CD14-positive monocyte (primary cell): ENCODE results near the gene MUC13. TPM values are rescaled to one million over a fixed set of nuclear protein-coding genes. Genes with fewer than 3 reads are reported as not detected.

ENCODE experiments used
- DNase-seq, 3 donors: peaks; one replicate each; pipeline ENCODE4 v3.0.0-alpha.2; 2011 to 2022
- H2AFZ ChIP-seq: 2 replicates; pipeline ENCODE4 v1.6.0; 2012; ENCODE audit warnings: mild to moderate bottlenecking, low read depth, low read length, inconsistent platforms; ENCODE audit not compliant: insufficient read depth, poor library complexity, severe bottlenecking
- H3K27ac ChIP-seq, 2 donors: 1 replicate in 1 of 2; 2 replicates in 1 of 2; pipeline ENCODE4 v1.5.1; 2012 to 2013; ENCODE audit warnings: low read length in 2 of 2, control low read depth in 1 of 2, inconsistent platforms in 1 of 2, low read depth in 1 of 2, mild to moderate bottlenecking in 1 of 2
- H3K27me3 ChIP-seq, 2 donors: one replicate each; pipeline versions ENCODE4 v1.6.0 to v1.6.1; 2011 to 2013; ENCODE audit warnings: low read length in 2 of 2; ENCODE audit not compliant: control insufficient read depth in 2 of 2, insufficient read depth in 2 of 2
- H3K36me3 ChIP-seq, 2 donors: replicated peaks in 1 of 2; 1 replicate in 1 of 2; 2 replicates in 1 of 2; pipeline versions ENCODE4 v1.5.1 to v1.6.1; 2012 to 2013; ENCODE audit warnings: low read length in 2 of 2, control low read depth in 1 of 2, inconsistent platforms in 1 of 2, mild to moderate bottlenecking in 1 of 2; ENCODE audit not compliant: insufficient read depth in 2 of 2, control insufficient read depth in 1 of 2
- H3K4me1 ChIP-seq, 2 donors: 1 replicate in 1 of 2; 2 replicates in 1 of 2; pipeline versions ENCODE4 v1.5.1 to v1.6.1; 2012 to 2013; ENCODE audit warnings: low read length in 2 of 2, control low read depth in 1 of 2, inconsistent platforms in 1 of 2, mild to moderate bottlenecking in 1 of 2, moderate library complexity in 1 of 2; ENCODE audit not compliant: insufficient read depth in 2 of 2, control insufficient read depth in 1 of 2
- H3K4me2 ChIP-seq: replicated peaks from 2 replicates; pipeline ENCODE3; 2012; ENCODE audit warnings: low read length, moderate library complexity, mild to moderate bottlenecking; ENCODE audit not compliant: poor library complexity, severe bottlenecking; ENCODE audit errors: extremely low read depth
- H3K4me3 ChIP-seq, 3 experiments: fragments of 200-600 bp in 1 of 3; sonication (generic) in 1 of 3; replicated peaks in 1 of 3; 1 replicate in 2 of 3; 2 replicates in 1 of 3; pipeline ENCODE4 v1.5.1; 2011 to 2013; ENCODE audit warnings: low read length in 3 of 3, mild to moderate bottlenecking in 3 of 3, control low read depth in 2 of 3, low read depth in 2 of 3, inconsistent platforms in 1 of 3, moderate library complexity in 1 of 3
- H3K79me2 ChIP-seq: 2 replicates; pipeline ENCODE4 v1.6.0; 2012; ENCODE audit warnings: mild to moderate bottlenecking, control low read depth, inconsistent platforms, low read length, moderate library complexity; ENCODE audit not compliant: insufficient read depth
- H3K9ac ChIP-seq: 2 replicates; pipeline ENCODE4 v1.6.0; 2017; ENCODE audit warnings: low read length, mild to moderate bottlenecking; ENCODE audit not compliant: insufficient read depth, poor library complexity, severe bottlenecking
- H3K9me3 ChIP-seq, 2 donors: replicated peaks in 1 of 2; 1 replicate in 1 of 2; 2 replicates in 1 of 2; pipeline versions ENCODE4 v1.5.1 to v1.6.1; 2012 to 2013; ENCODE audit warnings: low read length in 2 of 2, control low read depth in 1 of 2; ENCODE audit not compliant: control insufficient read depth in 1 of 2, insufficient read depth in 1 of 2
- H4K20me1 ChIP-seq: 2 replicates; pipeline ENCODE4 v1.6.0; 2012; ENCODE audit warnings: mild to moderate bottlenecking, low read length, control low read depth, moderate library complexity; ENCODE audit not compliant: insufficient read depth
- H3K27ac Mint-ChIP-seq, 7 donors: one replicate each; pipeline ENCODE4 v1.8.0; 2020; ENCODE audit warnings: mild to moderate bottlenecking in 7 of 7, mixed read lengths in 7 of 7, moderate library complexity in 6 of 7, inconsistent platforms in 2 of 7
- H3K27me3 Mint-ChIP-seq, 3 donors: one replicate each; pipeline ENCODE4 v1.8.0; 2021 to 2022; ENCODE audit warnings: low read depth in 3 of 3, mild to moderate bottlenecking in 3 of 3, mixed read lengths in 3 of 3, moderate library complexity in 3 of 3, inconsistent platforms in 1 of 3
- H3K36me3 Mint-ChIP-seq, 2 donors: one replicate each; pipeline ENCODE4 v1.8.0; 2020; ENCODE audit warnings: mixed read lengths in 2 of 2, inconsistent platforms in 1 of 2, mild to moderate bottlenecking in 1 of 2
- H3K4me1 Mint-ChIP-seq: one replicate; pipeline ENCODE4 v1.8.0; 2020; ENCODE audit warnings: mild to moderate bottlenecking, mixed read lengths
- H3K4me3 Mint-ChIP-seq, 2 donors: one replicate each; pipeline ENCODE4 v1.8.0; 2020; ENCODE audit warnings: mild to moderate bottlenecking in 2 of 2, mixed read lengths in 2 of 2, moderate library complexity in 1 of 2
- H3K9me3 Mint-ChIP-seq, 7 donors: one replicate each; pipeline ENCODE4 v1.8.0; 2020 to 2022; ENCODE audit warnings: mixed read lengths in 7 of 7, mild to moderate bottlenecking in 6 of 7, moderate library complexity in 6 of 7, inconsistent platforms in 2 of 7
- WGBS: methylation state at CpG from one replicate; pipeline ENCODE4 v1.1.5; 2013; ENCODE audit warnings: missing lambda C conversion rate; ENCODE audit not compliant: insufficient coverage; 5-methylcytosine and 5-hydroxymethylcytosine counted together
- intact Hi-C, 2 donors: fragments of 100-400 bp; cut with micrococcal nuclease; formaldehyde crosslinking; loops; one replicate each; pipeline versions ENCODE4 v1.15.0 to v1.15.1; 2023
- polyA plus RNA-seq, 3 donors: library from polyadenylated mRNA; depleted of rRNA in 1 of 3; unstranded in 2 of 3; stranded (reverse) in 1 of 3; fragments of 300-500 nt in 2 of 3; fragments of >200 nt in 1 of 3; fragmentation: Illumina TruSeq in 2 of 3; gene quantifications; 1 replicate in 2 of 3; 2 replicates in 1 of 3; pipeline ENCODE4 v1.2.3, GENCODE V29; 2012 to 2021
- TF ChIP-seq, protein P1 (sequence below): fragments of 200-600 bp; IDR thresholded peaks from one replicate; pipeline ENCODE4 v1.8.0; 2022; ENCODE audit warnings: antibody characterized with exemption, mild to moderate bottlenecking

Gene MUC13
- polyA plus RNA-seq, 3 donors, result not detected

DNA sequence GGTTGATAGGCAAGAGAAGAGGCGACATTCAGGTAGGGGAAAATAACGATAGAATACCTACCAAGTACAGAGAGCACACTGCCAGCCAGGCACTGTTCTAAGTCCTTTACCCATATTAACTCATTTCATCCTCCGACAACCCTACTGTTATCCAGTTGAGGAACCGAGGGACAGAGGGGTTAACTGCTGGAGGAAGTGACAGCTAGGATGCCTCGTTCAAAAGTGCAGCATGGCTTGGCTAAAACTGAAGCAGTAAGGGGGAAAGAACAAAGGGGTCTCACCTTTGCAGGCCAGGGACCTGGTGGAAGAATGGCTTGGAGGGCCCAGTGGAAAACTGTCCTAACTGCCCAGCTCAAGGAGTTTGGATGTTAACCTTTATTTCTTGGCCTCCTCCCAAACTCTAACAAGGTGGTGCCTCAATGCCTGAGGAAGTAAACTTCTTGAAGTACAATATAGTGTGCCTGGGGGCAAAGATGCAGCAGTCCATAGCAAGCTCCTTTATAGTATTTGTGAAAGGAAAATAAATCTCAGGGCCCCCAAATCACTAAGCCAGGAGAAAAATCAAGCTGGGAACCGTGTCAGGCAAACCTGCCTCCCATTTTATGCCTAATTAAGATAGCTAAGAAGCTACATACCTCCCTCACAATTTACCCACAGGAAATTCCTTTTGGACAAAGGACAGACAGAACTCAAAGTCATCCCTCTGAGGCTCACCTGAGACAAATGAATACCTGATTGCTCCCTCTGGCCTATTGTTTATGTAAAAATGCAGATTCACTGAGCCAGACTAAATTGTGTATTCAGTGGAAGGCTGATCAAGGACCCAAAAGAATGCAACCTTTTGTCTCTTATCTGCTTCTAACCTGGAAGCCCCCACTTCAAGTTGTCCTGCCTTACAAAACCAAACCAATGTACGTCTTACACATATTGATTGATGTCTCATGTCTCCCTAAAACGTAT is 45.8 kb downstream of the MUC13 start:
- Histone ChIP-seq H3K9ac (no peak overlapping the region), H3K9me3 (peaks cover 0 to 4% of the 10 kb centered on the region in 2 donors), H3K27ac (no peak overlapping the region), H2AFZ (no peak overlapping the region), H3K4me2 (no peak overlapping the region), H3K4me3 (no peak overlapping the region), H4K20me1 (no peaks in the 10 kb centered on the region), H3K36me3 (no peaks in the 10 kb centered on the region), H3K4me1 (peaks cover 6 to 15% of the 10 kb centered on the region in 2 donors), H3K27me3 (peaks cover 33 to 49% of the 10 kb centered on the region in 2 donors), H3K79me2 (no peaks in the 10 kb centered on the region)
- no peak overlapping the region for H3K27ac Mint-ChIP-seq
- peaks cover 18% of the 10 kb centered on the region for H3K4me1 Mint-ChIP-seq
- peaks cover 0 to 4% of the 10 kb centered on the region in 2 donors for H3K36me3 Mint-ChIP-seq
- peak overlapping the region; percentile 45 to 91 for H3K4me3 Mint-ChIP-seq
- 56% methylated on average over 3 of the region's 8 CpGs for WGBS
- DNase-seq, result no peak
- peaks cover 43 to 60% (median 56%) of the 10 kb centered on the region in 3 donors for H3K27me3 Mint-ChIP-seq
- intact Hi-C loops, result loop anchor here in 1 of 2 donors (5.0 kb wide), 2 partner anchors 61 to 106 kb away; no protein-coding TSS in a partner anchor
- peaks cover 0 to 11% (median 5%) of the 10 kb centered on the region in 7 donors for H3K9me3 Mint-ChIP-seq
- TF ChIP-seq, protein P1, sequence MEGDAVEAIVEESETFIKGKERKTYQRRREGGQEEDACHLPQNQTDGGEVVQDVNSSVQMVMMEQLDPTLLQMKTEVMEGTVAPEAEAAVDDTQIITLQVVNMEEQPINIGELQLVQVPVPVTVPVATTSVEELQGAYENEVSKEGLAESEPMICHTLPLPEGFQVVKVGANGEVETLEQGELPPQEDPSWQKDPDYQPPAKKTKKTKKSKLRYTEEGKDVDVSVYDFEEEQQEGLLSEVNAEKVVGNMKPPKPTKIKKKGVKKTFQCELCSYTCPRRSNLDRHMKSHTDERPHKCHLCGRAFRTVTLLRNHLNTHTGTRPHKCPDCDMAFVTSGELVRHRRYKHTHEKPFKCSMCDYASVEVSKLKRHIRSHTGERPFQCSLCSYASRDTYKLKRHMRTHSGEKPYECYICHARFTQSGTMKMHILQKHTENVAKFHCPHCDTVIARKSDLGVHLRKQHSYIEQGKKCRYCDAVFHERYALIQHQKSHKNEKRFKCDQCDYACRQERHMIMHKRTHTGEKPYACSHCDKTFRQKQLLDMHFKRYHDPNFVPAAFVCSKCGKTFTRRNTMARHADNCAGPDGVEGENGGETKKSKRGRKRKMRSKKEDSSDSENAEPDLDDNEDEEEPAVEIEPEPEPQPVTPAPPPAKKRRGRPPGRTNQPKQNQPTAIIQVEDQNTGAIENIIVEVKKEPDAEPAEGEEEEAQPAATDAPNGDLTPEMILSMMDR, result no peak

DNA sequence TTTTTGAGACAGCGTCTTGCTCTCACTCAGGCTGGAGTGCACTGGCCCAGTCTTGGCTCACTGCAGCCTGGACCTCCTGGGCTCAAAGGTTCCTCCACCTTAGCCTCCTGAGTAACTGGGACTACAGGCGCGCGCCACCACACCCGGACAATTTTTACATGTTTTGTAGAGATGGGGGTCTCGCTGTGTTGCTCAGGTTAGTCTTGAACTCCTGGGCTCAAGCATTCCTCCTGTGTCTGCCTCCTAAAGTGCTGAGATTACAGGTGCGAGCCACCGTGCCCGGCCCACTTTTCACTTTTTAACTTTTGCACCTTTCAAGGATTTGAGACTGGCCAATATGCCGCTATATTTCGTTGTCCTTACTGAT is 46.6 kb downstream of the MUC13 start:
- Histone ChIP-seq H3K36me3 (no peaks in the 10 kb centered on the region), H4K20me1 (no peaks in the 10 kb centered on the region), H3K79me2 (no peaks in the 10 kb centered on the region), H3K27me3 (peaks cover 33 to 50% of the 10 kb centered on the region in 2 donors), H2AFZ (peak overlapping the region; percentile 92), H3K27ac (no peak overlapping the region), H3K4me3 (peak overlapping the region in 1 of 3 experiments; percentile 82), H3K9me3 (peaks cover 0 to 4% of the 10 kb centered on the region in 2 donors), H3K9ac (no peak overlapping the region), H3K4me1 (peaks cover 6 to 15% of the 10 kb centered on the region in 2 donors), H3K4me2 (peak overlapping the region; percentile 96)
- no peak for DNase-seq
- H3K27me3 Mint-ChIP-seq, result peaks cover 48 to 66% (median 61%) of the 10 kb centered on the region in 3 donors
- peaks cover 0 to 14% (median 5%) of the 10 kb centered on the region in 7 donors for H3K9me3 Mint-ChIP-seq
- no peak overlapping the region for H3K27ac Mint-ChIP-seq
- peaks cover 18% of the 10 kb centered on the region for H3K4me1 Mint-ChIP-seq
- 96% methylated on average over 8 of the region's 11 CpGs for WGBS
- intact Hi-C loops, result loop anchor here in 1 of 2 donors (5.0 kb wide), 2 partner anchors 61 to 106 kb away; no protein-coding TSS in a partner anchor
- peaks cover 0 to 4% of the 10 kb centered on the region in 2 donors for H3K36me3 Mint-ChIP-seq
- peak overlapping the region; percentile 2 to 91 for H3K4me3 Mint-ChIP-seq
- TF ChIP-seq, protein P1, result no peak
